ENCODE measurements around the gene SRPRA. TPM values are rescaled to one million over a fixed set of nuclear protein-coding genes. Genes with fewer than 3 reads are reported as not detected.

Gene SRPRA
- total and polyA plus RNA-seq, 2 donors (not counting 1 experiment from before 2014, with no cell fraction given) = 52.8 to 134 TPM

GRCh38 chr11:126317432-126317755, 48.7 kb upstream of the SRPRA start:
- TF ChIP-seq, protein P1, sequence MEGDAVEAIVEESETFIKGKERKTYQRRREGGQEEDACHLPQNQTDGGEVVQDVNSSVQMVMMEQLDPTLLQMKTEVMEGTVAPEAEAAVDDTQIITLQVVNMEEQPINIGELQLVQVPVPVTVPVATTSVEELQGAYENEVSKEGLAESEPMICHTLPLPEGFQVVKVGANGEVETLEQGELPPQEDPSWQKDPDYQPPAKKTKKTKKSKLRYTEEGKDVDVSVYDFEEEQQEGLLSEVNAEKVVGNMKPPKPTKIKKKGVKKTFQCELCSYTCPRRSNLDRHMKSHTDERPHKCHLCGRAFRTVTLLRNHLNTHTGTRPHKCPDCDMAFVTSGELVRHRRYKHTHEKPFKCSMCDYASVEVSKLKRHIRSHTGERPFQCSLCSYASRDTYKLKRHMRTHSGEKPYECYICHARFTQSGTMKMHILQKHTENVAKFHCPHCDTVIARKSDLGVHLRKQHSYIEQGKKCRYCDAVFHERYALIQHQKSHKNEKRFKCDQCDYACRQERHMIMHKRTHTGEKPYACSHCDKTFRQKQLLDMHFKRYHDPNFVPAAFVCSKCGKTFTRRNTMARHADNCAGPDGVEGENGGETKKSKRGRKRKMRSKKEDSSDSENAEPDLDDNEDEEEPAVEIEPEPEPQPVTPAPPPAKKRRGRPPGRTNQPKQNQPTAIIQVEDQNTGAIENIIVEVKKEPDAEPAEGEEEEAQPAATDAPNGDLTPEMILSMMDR (conservative IDR thresholded peaks at IDR 0.05 in 1 of 2, IDR thresholded peaks at IDR 0.05 in 1 of 2; ENCODE audit: low read depth in 1 of 2, low read length in 2 of 2) = no peak
- no peak for TF ChIP-seq EZH2 (IDR thresholded peaks at IDR 0.05; ENCODE audit: low read length, missing control alignments)
- H3K4me2 ChIP-seq (ENCODE audit: extremely low read depth, insufficient read depth, low read length) = peak overlapping the region; percentile 92
- no peaks in the 10 kb centered on the region for H3K9me3 ChIP-seq (ENCODE audit: control insufficient read depth, insufficient read depth, low read depth, low read length)
- H3K27ac ChIP-seq (ENCODE audit: insufficient read depth, low read length) = peak overlapping the region; percentile 93
- H2AFZ ChIP-seq (ENCODE audit: low read length) = peak overlapping the region; percentile 4
- peaks cover 24% of the 10 kb centered on the region for H3K4me1 ChIP-seq (ENCODE audit: control insufficient read depth, extremely low read depth, insufficient read depth, low read length)
- H3K36me3 ChIP-seq (ENCODE audit: control insufficient read depth, insufficient read depth, low read length) = no peaks in the 10 kb centered on the region
- H3K4me3 ChIP-seq (replicated peaks in 1 of 4; ENCODE audit: control extremely low read depth in 1 of 4, insufficient read depth in 1 of 4, low read depth in 3 of 4, low read length in 4 of 4) = peak overlapping the region in 1 of 4 experiments; percentile 46
- DNase-seq (ENCODE audit: low read depth in 2 of 2) = no peak
- H3K27me3 ChIP-seq (ENCODE audit: control insufficient read depth, insufficient read depth, low read length) = no peaks in the 10 kb centered on the region
- H4K20me1 ChIP-seq (ENCODE audit: control insufficient read depth, extremely low read depth, insufficient read depth, low read length) = no peaks in the 10 kb centered on the region
- H3K79me2 ChIP-seq (ENCODE audit: control insufficient read depth, insufficient read depth, low read length) = no peaks in the 10 kb centered on the region
- H3K9ac ChIP-seq (ENCODE audit: insufficient read depth, low read length) = no peak overlapping the region

DNA sequence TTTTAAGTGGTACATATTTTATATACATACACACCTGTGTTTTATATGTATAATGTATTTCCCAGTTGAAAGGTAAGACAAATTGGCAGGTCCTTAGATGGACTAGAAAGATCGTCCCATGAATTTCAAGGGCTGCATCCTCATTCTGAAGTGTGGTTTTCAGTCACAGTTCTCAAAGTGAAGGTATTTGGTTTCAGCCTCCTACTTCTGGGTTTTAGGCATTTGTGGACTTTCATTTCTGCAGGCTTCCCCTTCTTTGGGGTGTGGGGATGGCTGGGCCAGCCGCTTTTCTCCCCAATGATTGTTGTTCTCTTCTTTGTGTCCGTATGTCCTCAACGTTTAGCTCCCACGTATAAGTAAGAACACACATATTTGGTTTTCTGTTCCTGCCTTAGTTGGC, 45.1 kb upstream of the SRPRA start:
- Histone ChIP-seq H3K4me1 (ENCODE audit: control insufficient read depth, extremely low read depth, insufficient read depth, low read length) (peaks cover 14% of the 10 kb centered on the region), H3K27ac (ENCODE audit: insufficient read depth, low read length) (no peak overlapping the region), H3K79me2 (ENCODE audit: control insufficient read depth, insufficient read depth, low read length) (no peaks in the 10 kb centered on the region), H3K9ac (ENCODE audit: insufficient read depth, low read length) (no peak overlapping the region), H4K20me1 (ENCODE audit: control insufficient read depth, extremely low read depth, insufficient read depth, low read length) (no peaks in the 10 kb centered on the region), H2AFZ (ENCODE audit: low read length) (no peak overlapping the region), H3K27me3 (ENCODE audit: control insufficient read depth, insufficient read depth, low read length) (no peaks in the 10 kb centered on the region), H3K36me3 (ENCODE audit: control insufficient read depth, insufficient read depth, low read length) (peaks cover 3% of the 10 kb centered on the region), H3K4me3 (replicated peaks in 1 of 4; ENCODE audit: control extremely low read depth in 1 of 4, insufficient read depth in 1 of 4, low read depth in 3 of 4, low read length in 4 of 4) (no peak overlapping the region), H3K9me3 (ENCODE audit: control insufficient read depth, insufficient read depth, low read depth, low read length) (no peaks in the 10 kb centered on the region), H3K4me2 (ENCODE audit: extremely low read depth, insufficient read depth, low read length) (no peak overlapping the region)
- TF ChIP-seq, protein P1 (conservative IDR thresholded peaks at IDR 0.05 in 1 of 2, IDR thresholded peaks at IDR 0.05 in 1 of 2; ENCODE audit: low read depth in 1 of 2, low read length in 2 of 2) = no peak
- no peak for TF ChIP-seq EZH2 (IDR thresholded peaks at IDR 0.05; ENCODE audit: low read length, missing control alignments)
- DNase-seq (ENCODE audit: low read depth in 2 of 2) = no peak

- Histone ChIP-seq H3K9me3 (ENCODE audit: control insufficient read depth, insufficient read depth, low read depth, low read length) (no peaks in the 10 kb centered on the region), H3K4me1 (ENCODE audit: control insufficient read depth, extremely low read depth, insufficient read depth, low read length) (peaks cover 9% of the 10 kb centered on the region), H3K79me2 (ENCODE audit: control insufficient read depth, insufficient read depth, low read length) (no peaks in the 10 kb centered on the region), H3K27me3 (ENCODE audit: control insufficient read depth, insufficient read depth, low read length) (no peaks in the 10 kb centered on the region), H3K4me2 (ENCODE audit: extremely low read depth, insufficient read depth, low read length) (no peak overlapping the region), H3K4me3 (replicated peaks in 1 of 4; ENCODE audit: control extremely low read depth in 1 of 4, insufficient read depth in 1 of 4, low read depth in 3 of 4, low read length in 4 of 4) (no peak overlapping the region), H3K27ac (ENCODE audit: insufficient read depth, low read length) (no peak overlapping the region), H3K36me3 (ENCODE audit: control insufficient read depth, insufficient read depth, low read length) (peaks cover 3% of the 10 kb centered on the region), H4K20me1 (ENCODE audit: control insufficient read depth, extremely low read depth, insufficient read depth, low read length) (no peaks in the 10 kb centered on the region), H3K9ac (ENCODE audit: insufficient read depth, low read length) (no peak overlapping the region), H2AFZ (ENCODE audit: low read length) (no peak overlapping the region)
- TF ChIP-seq, protein P1 (conservative IDR thresholded peaks at IDR 0.05 in 1 of 2, IDR thresholded peaks at IDR 0.05 in 1 of 2; ENCODE audit: low read depth in 1 of 2, low read length in 2 of 2) = no peak
- TF ChIP-seq EZH2 (IDR thresholded peaks at IDR 0.05; ENCODE audit: low read length, missing control alignments) = no peak
- no peak for DNase-seq (ENCODE audit: low read depth in 2 of 2)
Observed at GRCh38 chr11:126312961-126313360, 44.3 kb upstream of the SRPRA start.
